Measurements from ENCODE around the gene FAP.

Gene FAP

GRCh38 chr2:162123806-162124758 lies 119.2 kb downstream of the FAP start:
- FAIRE-seq, result peak; percentile 98

All from islet of Langerhans (tissue), 1 donor.